HL-60 (cell line): ENCODE data around the gene ZBTB46.

Experiments
- DNase-seq, 2 experiments: peaks; one replicate each; pipeline ENCODE4 v3.0.0-alpha.2; 2010 to 2020; ENCODE audit warnings: low read depth in 1 of 2, low spot score in 1 of 2
- H3K27ac ChIP-seq: fragments of 250-450 bp; sonication (Bioruptor Pico); replicated peaks from 2 replicates; pipeline ENCODE4 v1.5.1; 2020; ENCODE audit warnings: mild to moderate bottlenecking, moderate library complexity
- H3K27me3 ChIP-seq: fragments of 250-450 bp; sonication (Bioruptor Pico); 2 replicates; pipeline ENCODE4 v1.5.1; 2021; ENCODE audit warnings: mild to moderate bottlenecking, moderate library complexity; ENCODE audit not compliant: insufficient read depth, poor library complexity, severe bottlenecking
- H3K4me3 ChIP-seq: replicated peaks from 2 replicates; pipeline ENCODE4 v1.5.1; 2011; ENCODE audit warnings: mild to moderate bottlenecking, control low read depth, low read length; ENCODE audit not compliant: insufficient read depth
- CTCF ChIP-seq: IDR thresholded peaks from one replicate; pipeline ENCODE4 v1.5.1; 2011; ENCODE audit warnings: low read length, control low read depth, inconsistent platforms; ENCODE audit not compliant: insufficient read depth
- GABPA ChIP-seq: IDR thresholded peaks from 2 replicates; pipeline ENCODE4 v1.6.1; 2012; ENCODE audit warnings: low read depth
- POLR2AphosphoS5 ChIP-seq: IDR thresholded peaks from 2 replicates; pipeline ENCODE4 v1.6.1; 2012; ENCODE audit warnings: low read depth
- REST ChIP-seq: IDR thresholded peaks from 2 replicates; pipeline ENCODE4 v1.6.1; 2012; ENCODE audit warnings: low read depth; ENCODE audit not compliant: insufficient replicate concordance
- SPI1 ChIP-seq: IDR thresholded peaks from 2 replicates; pipeline ENCODE4 v1.6.1; 2012; ENCODE audit warnings: low read depth, mild to moderate bottlenecking, borderline replicate concordance

The ZBTB46 gene

GRCh38 chr20:63739130-63740069, 91.7 kb downstream of the ZBTB46 start, which contains the start of gene SLC2A4RG:
TSS of gene SLC2A4RG (plus strand) at chr20:63739776. CDS start at chr20:63739913, 137 bp downstream.
- H3K27me3 ChIP-seq: no peaks in the 10 kb centered on the region
- H3K27ac ChIP-seq: peak within 1 kb of the TSS; percentile 81
- peak; percentile 45 to 63 for DNase-seq
- TF ChIP-seq POLR2AphosphoS5 (no peak), SPI1 (no peak), REST (no peak), GABPA (no peak), CTCF (no peak)
- H3K4me3 ChIP-seq: peak within 1 kb of the TSS; percentile 67

GRCh38 chr20:63738687-63739129, 92.4 kb downstream of the ZBTB46 start:
- DNase-seq: no peak
- TF ChIP-seq CTCF (no peak), SPI1 (no peak), GABPA (no peak)
- H3K27me3 ChIP-seq: no peaks in the 10 kb centered on the region
- no peak overlapping the region for H3K27ac ChIP-seq
- H3K4me3 ChIP-seq: no peak overlapping the region

- Histone ChIP-seq H3K27ac (no peak overlapping the region), H3K27me3 (no peaks in the 10 kb centered on the region), H3K4me3 (no peak overlapping the region)
- no peak for DNase-seq
- TF ChIP-seq CTCF (no peak), SPI1 (no peak), GABPA (no peak), REST (no peak), POLR2AphosphoS5 (no peak; the same call in 1 of the 2 replicates)
These were observed 92.9 kb downstream of the ZBTB46 start for GRCh38 chr20:63737945-63738686.
